Activated gamma-delta T cell treated with Interleukin-2 at 50 U/mL for 16 hours (primary cell): ENCODE measurements around the gene OR10A6.

Experiments used
- DNase-seq: peaks from one replicate; pipeline ENCODE4 v3.0.0-alpha.2; 2020

The OR10A6 gene

GRCh38 chr11:7931168-7931567 is at the start of gene OR10A6:
Gene OR10A6, minus strand, starts transcription at chr11:7931268. Its CDS starts 2,606 bp downstream, at chr11:7928662.
- no peak for DNase-seq

GRCh38 chr11:7977232-7977917 is 46.3 kb upstream of the OR10A6 start:
- DNase-seq, result no peak

- no peak for DNase-seq
Measured at GRCh38 chr11:7974668-7975067, 43.6 kb upstream of the OR10A6 start.

GRCh38 chr11:7973011-7973410 is 41.9 kb upstream of the OR10A6 start:
- no peak for DNase-seq

GRCh38 chr11:7971846-7972245 is 40.8 kb upstream of the OR10A6 start:
- DNase-seq, result no peak

GRCh38 chr11:7969756-7970646 is 38.9 kb upstream of the OR10A6 start:
- DNase-seq, result no peak

- DNase-seq, result no peak
Measured at GRCh38 chr11:7968686-7969085, 37.6 kb upstream of the OR10A6 start.

- no peak for DNase-seq
Measured at GRCh38 chr11:7967826-7968225, 36.8 kb upstream of the OR10A6 start.

- no peak for DNase-seq
Measured at GRCh38 chr11:7967097-7967496, 36.0 kb upstream of the OR10A6 start.

- DNase-seq, result no peak
Measured at GRCh38 chr11:7965386-7965785, 34.3 kb upstream of the OR10A6 start, which contains the start of gene NLRP10. Gene NLRP10, minus strand, starts transcription at chr11:7965447. Its CDS starts 1,952 bp downstream, at chr11:7963495.

GRCh38 chr11:7964873-7965272 is 33.8 kb upstream of the OR10A6 start:
- no peak for DNase-seq

- DNase-seq, result no peak
Measured at GRCh38 chr11:7964261-7964660, 33.2 kb upstream of the OR10A6 start.

- no peak for DNase-seq
Measured at GRCh38 chr11:7955191-7955590, 24.1 kb upstream of the OR10A6 start.

GRCh38 chr11:7949934-7950333 is 18.9 kb upstream of the OR10A6 start:
- DNase-seq, result no peak

- no peak for DNase-seq
Measured at GRCh38 chr11:7944123-7944522, 13.1 kb upstream of the OR10A6 start.

GRCh38 chr11:7941608-7942007 is 10.5 kb upstream of the OR10A6 start, which contains the start of gene OR10A3:
Gene OR10A3, minus strand, starts transcription at chr11:7941708. Its CDS starts 2,188 bp downstream, at chr11:7939520.
- DNase-seq, result no peak

GRCh38 chr11:7941146-7941545 is 10.1 kb upstream of the OR10A6 start:
- no peak for DNase-seq

GRCh38 chr11:7936615-7937014 is 5.5 kb upstream of the OR10A6 start:
- no peak for DNase-seq

- no peak for DNase-seq
Measured at GRCh38 chr11:7927635-7928034, 3.4 kb downstream of the OR10A6 start.

GRCh38 chr11:7924536-7924935 is 6.5 kb downstream of the OR10A6 start:
- DNase-seq, result no peak

- no peak for DNase-seq
Measured at GRCh38 chr11:7918141-7918540, 12.9 kb downstream of the OR10A6 start.

- no peak for DNase-seq
Measured at GRCh38 chr11:7911011-7911410, 20.1 kb downstream of the OR10A6 start.

- no peak for DNase-seq
Measured at GRCh38 chr11:7910286-7910788, 20.7 kb downstream of the OR10A6 start.
